ENCODE measurements around the gene FASN.

DNA sequence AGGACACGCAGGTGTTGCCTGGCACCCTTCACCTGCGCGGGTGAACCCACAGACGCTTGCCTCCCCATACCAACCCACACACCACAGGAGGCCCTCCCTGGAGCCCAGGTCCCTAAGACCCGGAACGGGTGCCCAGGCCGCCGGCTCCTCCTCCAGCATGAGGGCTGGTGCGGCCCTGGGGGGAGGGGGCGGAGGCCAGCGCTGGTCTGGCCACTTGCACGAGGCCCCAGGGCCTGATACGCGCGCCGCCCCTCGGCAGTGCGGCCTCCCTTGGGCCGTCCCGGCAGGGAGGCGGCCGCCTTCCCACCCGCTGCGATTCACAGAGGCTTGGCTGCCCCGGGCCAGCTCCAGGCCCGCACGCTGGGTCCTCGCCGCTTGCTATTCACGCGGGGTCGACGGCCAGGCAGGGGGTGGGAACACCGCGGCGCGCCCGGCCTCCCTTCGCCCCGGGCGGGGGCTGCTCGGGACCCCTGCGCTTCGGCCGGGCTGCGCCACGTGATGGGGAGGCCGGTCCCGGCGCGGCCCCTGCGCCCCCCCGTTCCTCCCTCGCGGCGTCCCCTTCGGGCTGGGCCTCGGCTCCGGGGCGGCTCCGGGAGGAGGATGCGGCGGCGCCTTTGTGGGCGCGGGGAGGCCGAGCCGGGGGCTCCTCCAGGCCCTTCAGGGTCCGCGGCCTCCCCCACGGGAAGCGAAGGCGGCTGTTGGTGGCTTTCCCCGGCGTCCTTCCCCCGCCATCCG is 685 bp downstream of the FASN start:
- TF ChIP-seq CTCF (IDR thresholded peaks at IDR 0.05) (no peak), POLR2AphosphoS5 (IDR thresholded peaks at IDR 0.05; ENCODE audit: low read depth, low read length) (peak; percentile 41; the same call in 1 of the 2 replicates)
- TF ChIP-seq, protein P1, sequence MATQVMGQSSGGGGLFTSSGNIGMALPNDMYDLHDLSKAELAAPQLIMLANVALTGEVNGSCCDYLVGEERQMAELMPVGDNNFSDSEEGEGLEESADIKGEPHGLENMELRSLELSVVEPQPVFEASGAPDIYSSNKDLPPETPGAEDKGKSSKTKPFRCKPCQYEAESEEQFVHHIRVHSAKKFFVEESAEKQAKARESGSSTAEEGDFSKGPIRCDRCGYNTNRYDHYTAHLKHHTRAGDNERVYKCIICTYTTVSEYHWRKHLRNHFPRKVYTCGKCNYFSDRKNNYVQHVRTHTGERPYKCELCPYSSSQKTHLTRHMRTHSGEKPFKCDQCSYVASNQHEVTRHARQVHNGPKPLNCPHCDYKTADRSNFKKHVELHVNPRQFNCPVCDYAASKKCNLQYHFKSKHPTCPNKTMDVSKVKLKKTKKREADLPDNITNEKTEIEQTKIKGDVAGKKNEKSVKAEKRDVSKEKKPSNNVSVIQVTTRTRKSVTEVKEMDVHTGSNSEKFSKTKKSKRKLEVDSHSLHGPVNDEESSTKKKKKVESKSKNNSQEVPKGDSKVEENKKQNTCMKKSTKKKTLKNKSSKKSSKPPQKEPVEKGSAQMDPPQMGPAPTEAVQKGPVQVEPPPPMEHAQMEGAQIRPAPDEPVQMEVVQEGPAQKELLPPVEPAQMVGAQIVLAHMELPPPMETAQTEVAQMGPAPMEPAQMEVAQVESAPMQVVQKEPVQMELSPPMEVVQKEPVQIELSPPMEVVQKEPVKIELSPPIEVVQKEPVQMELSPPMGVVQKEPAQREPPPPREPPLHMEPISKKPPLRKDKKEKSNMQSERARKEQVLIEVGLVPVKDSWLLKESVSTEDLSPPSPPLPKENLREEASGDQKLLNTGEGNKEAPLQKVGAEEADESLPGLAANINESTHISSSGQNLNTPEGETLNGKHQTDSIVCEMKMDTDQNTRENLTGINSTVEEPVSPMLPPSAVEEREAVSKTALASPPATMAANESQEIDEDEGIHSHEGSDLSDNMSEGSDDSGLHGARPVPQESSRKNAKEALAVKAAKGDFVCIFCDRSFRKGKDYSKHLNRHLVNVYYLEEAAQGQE (IDR thresholded peaks at IDR 0.05; ENCODE audit: insufficient read depth in 1 of 2, low read depth in 2 of 2, low read length in 1 of 2), result no peak

All from Panc1 (cell line).